Kidney epithelial cell (primary cell): ENCODE data around the gene PDGFRB. TPM values are rescaled to one million over a fixed set of nuclear protein-coding genes. Genes with fewer than 3 reads are reported as not detected.

Experiments
- DNase-seq: peaks from one replicate; pipeline ENCODE4 v3.0.0-alpha.2; 2010; ENCODE audit warnings: low read depth
- H3K27me3 ChIP-seq: 2 replicates; pipeline ENCODE4 v1.6.0; 2011; ENCODE audit warnings: low read length; ENCODE audit not compliant: control insufficient read depth, insufficient read depth
- H3K36me3 ChIP-seq: 2 replicates; pipeline ENCODE4 v1.5.1; 2011; ENCODE audit warnings: low read length; ENCODE audit not compliant: control insufficient read depth, insufficient read depth
- H3K4me3 ChIP-seq: 2 replicates; pipeline ENCODE4 v1.5.1; 2011; ENCODE audit warnings: low read depth, mild to moderate bottlenecking, control low read depth, low read length
- total RNA-seq: library from RNA; depleted of rRNA; stranded (reverse); fragments of >200 nt; gene quantifications from 2 replicates; pipeline ENCODE4 v1.2.3, GENCODE V29; 2015
- TF ChIP-seq, protein P1 (sequence below): IDR thresholded peaks from 2 replicates; pipeline ENCODE4 v1.5.1; 2011; ENCODE audit warnings: mild to moderate bottlenecking, moderate library complexity, low read length, control low read depth, inconsistent platforms; ENCODE audit not compliant: insufficient read depth, poor library complexity, severe bottlenecking

The PDGFRB gene
- total RNA-seq, 1 donor from 2014 or later: 18.3 TPM

GRCh38 chr5:150116667-150117400 is 38.8 kb downstream of the PDGFRB start:
- TF ChIP-seq, protein P1, sequence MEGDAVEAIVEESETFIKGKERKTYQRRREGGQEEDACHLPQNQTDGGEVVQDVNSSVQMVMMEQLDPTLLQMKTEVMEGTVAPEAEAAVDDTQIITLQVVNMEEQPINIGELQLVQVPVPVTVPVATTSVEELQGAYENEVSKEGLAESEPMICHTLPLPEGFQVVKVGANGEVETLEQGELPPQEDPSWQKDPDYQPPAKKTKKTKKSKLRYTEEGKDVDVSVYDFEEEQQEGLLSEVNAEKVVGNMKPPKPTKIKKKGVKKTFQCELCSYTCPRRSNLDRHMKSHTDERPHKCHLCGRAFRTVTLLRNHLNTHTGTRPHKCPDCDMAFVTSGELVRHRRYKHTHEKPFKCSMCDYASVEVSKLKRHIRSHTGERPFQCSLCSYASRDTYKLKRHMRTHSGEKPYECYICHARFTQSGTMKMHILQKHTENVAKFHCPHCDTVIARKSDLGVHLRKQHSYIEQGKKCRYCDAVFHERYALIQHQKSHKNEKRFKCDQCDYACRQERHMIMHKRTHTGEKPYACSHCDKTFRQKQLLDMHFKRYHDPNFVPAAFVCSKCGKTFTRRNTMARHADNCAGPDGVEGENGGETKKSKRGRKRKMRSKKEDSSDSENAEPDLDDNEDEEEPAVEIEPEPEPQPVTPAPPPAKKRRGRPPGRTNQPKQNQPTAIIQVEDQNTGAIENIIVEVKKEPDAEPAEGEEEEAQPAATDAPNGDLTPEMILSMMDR: no peak
- H3K4me3 ChIP-seq: no peak overlapping the region
- no peaks in the 10 kb centered on the region for H3K27me3 ChIP-seq
- no peaks in the 10 kb centered on the region for H3K36me3 ChIP-seq
- DNase-seq: no peak

DNA sequence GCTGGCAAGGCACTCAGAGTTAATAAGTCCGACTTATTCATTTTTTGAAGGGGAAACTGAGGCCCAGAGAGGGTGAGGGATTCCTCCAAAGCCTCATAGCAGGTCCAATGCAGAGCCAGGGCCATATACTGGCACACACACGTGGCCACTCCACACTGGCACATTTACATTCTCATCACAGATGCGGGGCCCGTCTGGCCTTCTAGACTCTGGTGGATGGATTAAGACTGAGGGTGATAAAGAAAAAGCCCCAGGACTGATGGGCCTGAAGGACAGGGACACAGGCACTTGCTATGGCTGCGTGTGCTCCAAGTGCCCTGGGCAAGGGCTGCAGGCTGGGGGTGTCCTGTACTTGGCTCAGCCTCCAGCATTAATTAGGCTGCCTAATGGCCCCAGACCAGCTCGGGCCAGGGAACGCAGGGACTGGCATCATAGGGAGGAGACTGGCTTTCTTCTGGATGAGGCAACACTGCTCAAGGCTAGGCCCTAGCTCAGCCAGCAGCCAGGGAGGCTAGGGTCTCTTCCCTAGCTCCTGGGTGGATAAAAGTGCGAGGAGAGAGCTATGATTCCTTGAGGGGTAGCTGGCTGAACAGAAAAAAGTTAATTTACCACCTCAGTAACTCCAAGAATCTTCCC is 40.8 kb downstream of the PDGFRB start:
- Histone ChIP-seq H3K27me3 (no peaks in the 10 kb centered on the region), H3K4me3 (no peak overlapping the region), H3K36me3 (no peaks in the 10 kb centered on the region)
- no peak for DNase-seq
- TF ChIP-seq, protein P1: no peak

- no peak overlapping the region for H3K4me3 ChIP-seq
- no peak for DNase-seq
Measured at GRCh38 chr5:150114102-150114641, 41.5 kb downstream of the PDGFRB start.

GRCh38 chr5:150113047-150113744 is 42.4 kb downstream of the PDGFRB start:
- TF ChIP-seq, protein P1: no peak
- no peak for DNase-seq
- H3K4me3 ChIP-seq: no peak overlapping the region

More at GRCh38 chr5:150114102-150114641, 41.5 kb downstream of the PDGFRB start:
- TF ChIP-seq, protein P1: no peak
- Histone ChIP-seq H3K36me3 (no peaks in the 10 kb centered on the region), H3K27me3 (no peaks in the 10 kb centered on the region)

DNA sequence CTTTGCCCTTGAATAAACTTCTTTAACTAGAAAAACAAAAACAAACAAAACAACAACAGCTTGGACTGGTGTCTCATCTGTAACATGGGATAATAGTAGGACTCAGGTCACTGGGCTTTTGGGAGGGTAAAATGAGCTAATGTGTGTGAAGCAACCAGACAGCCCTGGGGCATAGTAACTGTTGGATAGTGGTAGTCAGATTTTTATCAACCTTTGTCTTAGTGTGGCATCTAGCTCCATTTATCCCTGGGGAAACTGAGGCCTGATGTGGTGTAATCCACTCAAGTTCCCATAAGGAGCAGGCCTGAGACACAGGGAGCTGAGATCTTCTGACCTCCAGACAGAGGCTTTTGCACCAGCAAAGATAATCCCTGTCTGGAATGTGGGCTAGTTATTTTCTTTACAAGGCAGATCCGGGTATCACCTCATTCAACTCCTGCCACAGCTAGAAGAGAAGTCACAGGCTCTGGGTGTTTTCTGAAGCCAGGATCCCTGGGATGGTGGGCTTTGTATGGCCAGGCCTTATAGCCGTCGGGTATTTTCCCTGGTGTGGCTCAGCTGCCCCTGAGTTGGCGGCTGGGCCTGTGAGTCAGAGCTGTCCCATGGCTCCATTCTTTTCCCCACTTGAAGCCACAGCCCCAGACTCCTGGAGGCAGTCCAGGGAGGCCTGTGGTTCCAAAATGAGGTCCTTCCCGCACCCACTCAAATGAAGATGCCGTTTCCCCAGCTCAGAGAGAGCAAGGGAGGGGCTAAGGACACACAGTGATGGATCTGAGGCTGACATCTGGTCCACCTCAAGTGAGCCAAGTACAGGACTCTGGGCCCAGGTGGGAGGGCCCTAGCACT is 43.2 kb downstream of the PDGFRB start:
- peak; percentile 32 for DNase-seq
- H3K36me3 ChIP-seq: no peaks in the 10 kb centered on the region
- no peak overlapping the region for H3K4me3 ChIP-seq
- TF ChIP-seq, protein P1: no peak
- H3K27me3 ChIP-seq: no peaks in the 10 kb centered on the region

More at GRCh38 chr5:150113047-150113744, 42.4 kb downstream of the PDGFRB start:
- Histone ChIP-seq H3K27me3 (no peaks in the 10 kb centered on the region), H3K36me3 (no peaks in the 10 kb centered on the region)
